HL-60 (cell line): ENCODE data around the gene PAOX.

Source experiments
- CTCF ChIP-seq: IDR thresholded peaks from one replicate; pipeline ENCODE4 v1.5.1; 2011; ENCODE audit warnings: low read length, control low read depth, inconsistent platforms; ENCODE audit not compliant: insufficient read depth
- SPI1 ChIP-seq: IDR thresholded peaks from 2 replicates; pipeline ENCODE4 v1.6.1; 2012; ENCODE audit warnings: low read depth, mild to moderate bottlenecking, borderline replicate concordance

- TF ChIP-seq CTCF (no peak), SPI1 (no peak)
Measured at GRCh38 chr10:133378251-133379096, 588 bp upstream of the PAOX start.
